Gastroesophageal sphincter (tissue), 3 donors: ENCODE data around the gene CNTN5.

ENCODE experiments used
- EP300 ChIP-seq: sonication (generic); formaldehyde crosslinking; IDR thresholded peaks from one replicate; pipeline ENCODE4 v1.6.1; 2017; ENCODE audit warnings: antibody characterized with exemption, mild to moderate bottlenecking
- POLR2A ChIP-seq, 2 donors: fragments of 450-650 bp; IDR thresholded peaks; one replicate each; pipeline ENCODE4 v1.6.1; 2017; ENCODE audit warnings: antibody characterized with exemption in 2 of 2, mild to moderate bottlenecking in 2 of 2, moderate library complexity in 1 of 2
- POLR2AphosphoS5 ChIP-seq: sonication (generic); formaldehyde crosslinking; IDR thresholded peaks from one replicate; pipeline ENCODE4 v1.6.1; 2017; ENCODE audit warnings: antibody characterized with exemption
- TF ChIP-seq, protein P1 (sequence below), 4 experiments: fragments of 200-600 bp in 2 of 4; fragments of 450-650 bp in 2 of 4; sonication (generic) in 1 of 4; IDR thresholded peaks; one replicate each; pipeline ENCODE4 v1.5.1; 2017 to 2019; ENCODE audit warnings: antibody characterized with exemption in 4 of 4, mild to moderate bottlenecking in 2 of 4, moderate library complexity in 2 of 4

DNA sequence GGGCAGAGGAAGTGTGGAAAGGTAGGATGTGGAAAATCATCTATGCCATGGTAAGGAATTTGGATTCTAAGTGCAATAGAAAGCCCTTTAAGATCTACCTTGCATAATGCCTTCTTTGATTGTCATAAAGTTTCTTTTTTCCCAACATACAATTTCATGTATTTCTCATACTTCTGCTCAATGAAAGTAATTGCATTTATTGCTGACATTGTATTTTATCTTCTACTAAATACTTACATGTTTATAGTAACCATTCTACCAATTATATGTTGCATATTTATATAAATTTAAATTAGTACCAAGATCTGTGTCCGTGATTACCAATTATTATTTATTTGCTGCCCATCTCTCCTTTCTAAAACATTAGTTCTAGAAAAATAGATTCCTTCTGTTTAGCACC, 114.8 kb downstream of the CNTN5 start:
- TF ChIP-seq, protein P1, sequence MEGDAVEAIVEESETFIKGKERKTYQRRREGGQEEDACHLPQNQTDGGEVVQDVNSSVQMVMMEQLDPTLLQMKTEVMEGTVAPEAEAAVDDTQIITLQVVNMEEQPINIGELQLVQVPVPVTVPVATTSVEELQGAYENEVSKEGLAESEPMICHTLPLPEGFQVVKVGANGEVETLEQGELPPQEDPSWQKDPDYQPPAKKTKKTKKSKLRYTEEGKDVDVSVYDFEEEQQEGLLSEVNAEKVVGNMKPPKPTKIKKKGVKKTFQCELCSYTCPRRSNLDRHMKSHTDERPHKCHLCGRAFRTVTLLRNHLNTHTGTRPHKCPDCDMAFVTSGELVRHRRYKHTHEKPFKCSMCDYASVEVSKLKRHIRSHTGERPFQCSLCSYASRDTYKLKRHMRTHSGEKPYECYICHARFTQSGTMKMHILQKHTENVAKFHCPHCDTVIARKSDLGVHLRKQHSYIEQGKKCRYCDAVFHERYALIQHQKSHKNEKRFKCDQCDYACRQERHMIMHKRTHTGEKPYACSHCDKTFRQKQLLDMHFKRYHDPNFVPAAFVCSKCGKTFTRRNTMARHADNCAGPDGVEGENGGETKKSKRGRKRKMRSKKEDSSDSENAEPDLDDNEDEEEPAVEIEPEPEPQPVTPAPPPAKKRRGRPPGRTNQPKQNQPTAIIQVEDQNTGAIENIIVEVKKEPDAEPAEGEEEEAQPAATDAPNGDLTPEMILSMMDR (IDR thresholded peaks at IDR 0.05): no peak
- TF ChIP-seq EP300 (no peak), POLR2A (IDR thresholded peaks at IDR 0.05) (no peak), POLR2AphosphoS5 (no peak)
